Activated B cell treated with CpG ODN at 0.5 μM for 24 hours (primary cell): Measurements from ENCODE around the gene OPA1. TPM values are rescaled to one million over a fixed set of nuclear protein-coding genes. Genes with fewer than 3 reads are reported as not detected.

Source experiments
- ATAC-seq: fragments of 200-7000 bp; cut with Tn5 transposase; one replicate; pipeline ENCODE4 v1.10.0; 2021; ENCODE audit warnings: low read depth, mild to moderate bottlenecking, moderate library complexity
- CTCF ChIA-PET: fragments of 350-600 bp; sonication (Branson Sonifier 250); formaldehyde crosslinking; loops from one replicate; lab custom pipeline; 2021; ENCODE audit warnings: antibody characterized with exemption; lab: Charles Lee
- POLR2A ChIA-PET: fragments of 350-600 bp; sonication (Branson Sonifier 250); formaldehyde crosslinking; loops from one replicate; lab custom pipeline; 2021; ENCODE audit warnings: antibody characterized with exemption; lab: Charles Lee
- DNase-seq: peaks from one replicate; pipeline ENCODE4 v3.0.0; 2022
- H3K27ac Mint-ChIP-seq: one replicate; pipeline ENCODE4 v1.8.0; 2020; ENCODE audit warnings: mixed read lengths
- H3K27me3 Mint-ChIP-seq: one replicate; pipeline ENCODE4 v1.8.0; 2021; ENCODE audit warnings: mixed read lengths
- H3K36me3 Mint-ChIP-seq: one replicate; pipeline ENCODE4 v1.8.0; 2021; ENCODE audit warnings: low read depth, mixed read lengths
- H3K4me1 Mint-ChIP-seq: one replicate; pipeline ENCODE4 v1.8.0; 2021; ENCODE audit warnings: mixed read lengths
- H3K4me3 Mint-ChIP-seq: one replicate; pipeline ENCODE4 v1.8.0; 2020; ENCODE audit warnings: mild to moderate bottlenecking, mixed read lengths
- H3K9me3 Mint-ChIP-seq: one replicate; pipeline ENCODE4 v1.8.0; 2020; ENCODE audit warnings: mixed read lengths
- CTCF ChIP-seq: fragments of 200-600 bp; IDR thresholded peaks from one replicate; pipeline ENCODE4 v1.8.0; 2022; ENCODE audit warnings: antibody characterized with exemption, mild to moderate bottlenecking
- intact Hi-C: fragments of 100-400 bp; cut with micrococcal nuclease; formaldehyde crosslinking; loops from one replicate; pipeline ENCODE4 v1.15.1; 2024
- total RNA-seq: library from RNA; stranded (reverse); gene quantifications from 2 replicates; pipeline ENCODE4 v1.2.3, GENCODE V29; 2022

The OPA1 gene
- total RNA-seq, 1 donor from 2014 or later = 80.6 TPM

- Mint-ChIP-seq H3K4me1 (no peaks in the 10 kb centered on the region), H3K27me3 (no peaks in the 10 kb centered on the region), H3K27ac (no peak overlapping the region), H3K4me3 (no peak overlapping the region), H3K9me3 (no peaks in the 10 kb centered on the region), H3K36me3 (peaks cover 70% of the 10 kb centered on the region)
- ChIA-PET POLR2A (no interaction called here), CTCF (interaction anchor here (0.9 to 2.2 kb wide), 3 partner anchors 9 to 690 kb away, joined by 3 to 6 read pairs (median 3); no protein-coding TSS in a partner anchor)
- TF ChIP-seq CTCF = no peak
- no peak for ATAC-seq
- intact Hi-C loops = no loop called here
- no peak for DNase-seq
Measured at GRCh38 chr3:193656445-193656844, 63.4 kb downstream of the OPA1 start.

DNA sequence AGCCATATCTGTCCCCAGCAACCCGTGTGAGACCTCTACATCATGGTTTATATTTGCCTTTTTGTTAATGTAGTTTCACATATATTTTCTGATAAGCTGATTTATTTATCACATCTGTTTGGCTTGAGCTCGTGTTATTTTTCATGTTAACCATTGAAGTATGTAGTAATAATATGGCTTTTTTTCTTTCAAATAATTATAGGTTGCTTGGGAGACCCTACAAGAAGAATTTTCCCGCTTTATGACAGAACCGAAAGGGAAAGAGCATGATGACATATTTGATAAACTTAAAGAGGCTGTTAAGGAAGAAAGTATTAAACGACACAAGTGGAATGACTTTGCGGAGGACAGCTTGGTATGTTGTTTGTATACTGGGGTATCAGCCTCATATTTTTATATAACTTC is 63.9 kb downstream of the OPA1 start:
- no peak overlapping the region for H3K4me3 Mint-ChIP-seq
- ChIA-PET POLR2A (no interaction called here), CTCF (interaction anchor here (0.9 to 2.2 kb wide), 3 partner anchors 9 to 690 kb away, joined by 3 to 6 read pairs (median 3); no protein-coding TSS in a partner anchor)
- no peak for DNase-seq
- H3K9me3 Mint-ChIP-seq = no peaks in the 10 kb centered on the region
- H3K36me3 Mint-ChIP-seq = peaks cover 75% of the 10 kb centered on the region
- intact Hi-C loops = no loop called here
- no peaks in the 10 kb centered on the region for H3K4me1 Mint-ChIP-seq
- H3K27ac Mint-ChIP-seq = no peak overlapping the region
- ATAC-seq = no peak
- no peaks in the 10 kb centered on the region for H3K27me3 Mint-ChIP-seq
- no peak for TF ChIP-seq CTCF

GRCh38 chr3:193660171-193660570 is 67.2 kb downstream of the OPA1 start:
- ChIA-PET POLR2A (no interaction called here), CTCF (interaction anchor here (1.4 kb wide), 1 partner anchor 10 kb away, joined by 3 read pairs; no protein-coding TSS in a partner anchor)
- no peak for TF ChIP-seq CTCF
- Mint-ChIP-seq H3K9me3 (no peaks in the 10 kb centered on the region), H3K4me3 (no peak overlapping the region), H3K4me1 (no peaks in the 10 kb centered on the region), H3K36me3 (peaks cover 80% of the 10 kb centered on the region), H3K27ac (no peak overlapping the region), H3K27me3 (no peaks in the 10 kb centered on the region)
- no peak for DNase-seq
- no peak for ATAC-seq
- intact Hi-C loops = loop anchor here (10.0 kb wide), 1 partner anchor 315 kb away; no protein-coding TSS in a partner anchor

- POLR2A ChIA-PET = interaction anchor here (0.5 kb wide), 1 partner anchor 24 kb away, joined by 3 read pairs; no protein-coding TSS in a partner anchor
- Mint-ChIP-seq H3K4me1 (no peaks in the 10 kb centered on the region), H3K9me3 (no peaks in the 10 kb centered on the region), H3K4me3 (no peak overlapping the region), H3K27ac (no peak overlapping the region), H3K27me3 (no peaks in the 10 kb centered on the region), H3K36me3 (peaks cover 76% of the 10 kb centered on the region)
- no peak for ATAC-seq
- TF ChIP-seq CTCF = no peak
- CTCF ChIA-PET = interaction anchor here (1.2 to 6.4 kb wide), 3 partner anchors 9 to 683 kb away, joined by 3 to 132 read pairs (median 8); no protein-coding TSS in a partner anchor
- intact Hi-C loops = loop anchor here (10.0 kb wide), 1 partner anchor 314 kb away; no protein-coding TSS in a partner anchor
- DNase-seq = no peak
Measured at GRCh38 chr3:193660698-193661411, 67.8 kb downstream of the OPA1 start.

DNA sequence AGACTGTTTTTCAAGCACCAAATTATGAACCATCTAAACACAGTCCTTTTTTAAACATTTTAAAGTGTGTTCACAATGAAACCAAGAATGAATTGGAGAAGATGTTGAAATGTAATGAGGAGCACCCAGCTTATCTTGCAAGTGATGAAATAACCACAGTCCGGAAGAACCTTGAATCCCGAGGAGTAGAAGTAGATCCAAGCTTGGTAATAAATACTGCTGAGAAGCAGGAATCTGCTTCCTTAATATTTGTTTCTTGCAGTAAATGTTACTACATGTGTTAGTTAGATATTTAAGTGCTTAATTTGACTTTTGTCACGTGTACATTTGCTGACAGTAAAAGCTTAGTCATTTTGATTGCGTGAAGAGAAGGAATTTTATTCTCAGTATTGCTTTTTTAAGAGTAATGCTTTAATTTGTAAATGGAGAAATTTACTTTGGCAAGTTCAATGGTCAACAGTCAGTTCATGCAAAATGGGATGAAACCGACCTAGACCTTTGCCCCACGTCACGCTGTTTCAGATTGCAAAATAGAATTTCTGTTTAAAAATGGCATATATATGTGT is 69.8 kb downstream of the OPA1 start:
- no peak for ATAC-seq
- POLR2A ChIA-PET = no interaction called here
- Mint-ChIP-seq H3K27ac (no peak overlapping the region), H3K4me1 (no peaks in the 10 kb centered on the region), H3K9me3 (no peaks in the 10 kb centered on the region), H3K27me3 (no peaks in the 10 kb centered on the region), H3K4me3 (no peak overlapping the region), H3K36me3 (peaks cover 66% of the 10 kb centered on the region)
- CTCF ChIA-PET = interaction anchor here (1.7 to 6.4 kb wide), 2 partner anchors 655 to 681 kb away, joined by 6 to 132 read pairs; no protein-coding TSS in a partner anchor
- TF ChIP-seq CTCF = no peak
- intact Hi-C loops = loop anchor here (10.0 kb wide), 1 partner anchor 312 kb away; no protein-coding TSS in a partner anchor
- DNase-seq = no peak
